Measurements from ENCODE around the gene DSCAML1.

GRCh38 chr11:117572129-117572528 is 224.9 kb downstream of the DSCAML1 start:
- no peak for TF ChIP-seq CTCF (IDR thresholded peaks at IDR 0.05)
- TF ChIP-seq EP300 (IDR thresholded peaks at IDR 0.05; ENCODE audit: low read depth): no peak
- TF ChIP-seq POLR2A (IDR thresholded peaks at IDR 0.05): no peak
